ES-I3 (cell line): Measurements from ENCODE around the gene UNC93B1.

Experiments used
- H3K36me3 ChIP-seq: 2 replicates; pipeline ENCODE4 v1.6.1; 2013; ENCODE audit warnings: mild to moderate bottlenecking, low read length, control low read depth, moderate library complexity; ENCODE audit not compliant: insufficient read depth
- H3K4me1 ChIP-seq: 2 replicates; pipeline ENCODE4 v1.6.1; 2013; ENCODE audit warnings: mild to moderate bottlenecking, control low read depth, low read length; ENCODE audit not compliant: insufficient read depth
- H3K9ac ChIP-seq: 2 replicates; pipeline ENCODE4 v1.6.1; 2013; ENCODE audit warnings: low read depth, mild to moderate bottlenecking, low read length, moderate library complexity
- H3K9me3 ChIP-seq: 2 replicates; pipeline ENCODE4 v1.6.1; 2013; ENCODE audit warnings: mild to moderate bottlenecking, low read length, moderate library complexity; ENCODE audit not compliant: control insufficient read depth, insufficient read depth

Gene UNC93B1

DNA sequence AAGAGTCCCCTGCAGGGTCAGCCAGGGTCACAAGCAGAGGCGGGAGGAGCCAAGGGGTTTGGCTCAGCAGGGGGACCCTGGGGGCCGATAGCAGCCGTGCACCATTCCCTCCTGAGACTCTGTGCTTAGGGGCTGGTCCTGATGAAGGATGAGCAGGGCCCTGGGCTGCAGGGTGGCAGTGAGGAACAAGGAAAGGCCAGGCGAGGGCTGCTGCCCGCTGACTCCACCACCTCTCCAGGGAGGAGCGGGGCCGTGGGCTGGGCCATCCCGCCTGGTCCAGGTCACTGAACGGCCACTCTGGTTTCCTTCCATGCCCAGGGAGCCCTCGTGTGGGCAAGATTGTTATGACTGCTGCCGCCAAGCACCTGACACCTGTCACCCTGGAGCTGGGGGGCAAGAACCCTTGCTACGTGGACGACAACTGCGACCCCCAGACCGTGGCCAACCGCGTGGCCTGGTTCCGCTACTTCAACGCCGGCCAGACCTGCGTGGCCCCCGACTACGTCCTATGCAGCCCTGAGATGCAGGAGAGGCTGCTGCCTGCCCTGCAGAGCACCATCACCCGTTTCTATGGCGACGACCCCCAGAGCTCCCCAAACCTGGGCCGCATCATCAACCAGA is 17.4 kb upstream of the UNC93B1 start:
- peaks cover 8% of the 10 kb centered on the region; the same call in 1 of the 2 replicates for H3K4me1 ChIP-seq
- H3K9ac ChIP-seq, result no peak overlapping the region
- no peaks in the 10 kb centered on the region for H3K36me3 ChIP-seq
- no peaks in the 10 kb centered on the region for H3K9me3 ChIP-seq

DNA sequence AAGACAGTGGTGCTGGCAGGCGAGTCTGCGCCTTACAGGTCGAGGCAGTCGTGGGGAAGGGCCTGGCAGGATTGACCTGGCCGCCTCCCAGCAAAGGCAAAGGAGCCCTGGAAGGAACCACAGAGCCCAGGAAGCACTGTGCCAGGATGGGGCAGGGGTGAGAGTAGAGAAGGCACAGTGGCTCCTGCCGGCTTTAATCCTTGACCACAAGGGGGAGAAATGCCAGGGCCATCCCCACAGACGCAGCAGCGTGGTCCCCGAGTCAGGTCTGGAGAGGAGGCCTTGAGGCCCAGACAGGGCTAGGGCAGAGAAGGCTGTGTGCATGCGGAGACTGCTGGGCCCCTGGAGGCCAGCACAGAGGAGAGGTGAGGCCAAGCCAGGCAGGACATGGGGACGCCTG is 16.7 kb upstream of the UNC93B1 start:
- Histone ChIP-seq H3K4me1 (peaks cover 8% of the 10 kb centered on the region; the same call in 1 of the 2 replicates), H3K36me3 (no peaks in the 10 kb centered on the region), H3K9ac (no peak overlapping the region), H3K9me3 (no peaks in the 10 kb centered on the region)

DNA sequence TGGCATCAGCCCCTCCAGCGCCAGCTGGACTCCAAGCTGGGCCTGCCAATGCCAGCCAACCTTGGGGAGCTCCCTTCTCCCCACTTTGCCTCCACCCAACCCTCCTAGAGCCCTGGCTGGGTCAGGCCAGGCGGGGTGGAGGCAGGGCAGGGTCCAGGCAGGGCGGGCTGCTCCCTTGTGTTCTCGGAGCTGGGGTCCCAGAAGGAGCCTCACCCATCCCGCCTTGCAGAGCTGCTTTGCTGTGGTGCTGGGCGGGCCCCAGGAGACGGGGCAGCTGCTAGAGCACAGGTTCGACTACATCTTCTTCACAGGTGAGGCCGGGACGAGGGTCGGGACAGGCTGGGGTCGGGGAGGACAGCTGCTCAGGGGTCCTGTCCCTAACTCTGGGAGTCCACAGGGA is 15.6 kb upstream of the UNC93B1 start:
- H3K36me3 ChIP-seq, result no peaks in the 10 kb centered on the region
- no peaks in the 10 kb centered on the region for H3K9me3 ChIP-seq
- H3K9ac ChIP-seq, result no peak overlapping the region
- H3K4me1 ChIP-seq, result peaks cover 12% of the 10 kb centered on the region; the same call in 1 of the 2 replicates

DNA sequence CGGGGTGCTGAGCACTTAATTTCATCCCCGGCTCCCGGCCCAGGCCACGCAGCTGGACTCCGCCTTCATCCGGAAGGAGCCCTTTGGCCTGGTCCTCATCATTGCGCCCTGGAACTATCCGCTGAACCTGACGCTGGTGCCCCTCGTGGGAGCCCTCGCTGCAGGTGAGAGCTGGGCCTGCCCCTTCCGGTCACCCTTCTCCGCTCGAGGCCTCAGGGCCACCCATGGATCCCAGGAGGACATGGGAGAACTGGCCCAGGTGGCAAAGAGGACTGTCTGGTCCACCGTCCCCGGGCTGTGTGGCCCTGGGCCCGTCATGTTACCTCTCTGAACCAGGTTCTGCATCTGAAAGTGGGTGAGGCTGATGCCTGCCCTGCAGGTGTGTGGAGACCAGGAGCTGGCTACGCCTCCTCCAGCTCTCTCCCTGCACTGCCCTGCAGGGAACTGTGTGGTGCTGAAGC is 14.9 kb upstream of the UNC93B1 start:
- H3K9me3 ChIP-seq, result no peaks in the 10 kb centered on the region
- peaks cover 14% of the 10 kb centered on the region; the same call in 1 of the 2 replicates for H3K4me1 ChIP-seq
- H3K9ac ChIP-seq, result no peak overlapping the region
- no peaks in the 10 kb centered on the region for H3K36me3 ChIP-seq

DNA sequence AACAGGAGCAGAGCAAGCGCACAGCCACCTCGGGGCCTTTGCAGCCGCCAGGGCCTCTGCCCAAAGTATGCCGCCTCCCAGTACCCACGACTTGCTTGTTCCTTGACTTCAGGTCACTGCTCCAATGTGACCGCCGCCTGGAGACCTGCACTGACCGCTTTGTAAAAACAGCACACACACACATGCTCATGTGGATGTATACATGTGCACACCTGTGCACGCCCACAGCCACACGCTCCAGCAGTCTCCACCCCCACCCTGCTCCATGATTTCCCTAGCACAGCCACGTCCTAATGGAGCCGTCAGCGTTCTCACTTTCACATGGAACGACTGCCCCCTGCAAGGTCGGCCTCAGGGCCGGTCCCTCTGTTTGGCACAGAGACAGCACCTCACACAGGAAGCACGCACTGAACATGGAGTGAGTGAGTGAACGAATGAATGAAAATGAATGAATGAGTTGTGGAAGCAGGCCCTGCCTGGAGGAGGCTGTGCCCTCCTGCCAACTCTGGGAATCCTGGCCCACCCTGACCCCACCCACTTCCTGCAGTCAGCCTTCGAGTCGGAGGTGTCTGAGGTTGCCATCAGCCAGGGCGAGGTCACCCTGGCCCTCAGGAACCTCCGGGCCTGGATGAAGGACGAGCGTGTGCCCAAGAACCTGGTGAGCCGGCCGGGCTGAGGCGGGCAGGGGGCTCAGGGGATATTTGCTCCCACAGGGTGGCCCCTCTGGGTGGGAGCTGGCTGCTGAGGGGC is 14.3 kb upstream of the UNC93B1 start:
- no peak overlapping the region for H3K9ac ChIP-seq
- peaks cover 14% of the 10 kb centered on the region; the same call in 1 of the 2 replicates for H3K4me1 ChIP-seq
- H3K9me3 ChIP-seq, result no peaks in the 10 kb centered on the region
- H3K36me3 ChIP-seq, result no peaks in the 10 kb centered on the region

DNA sequence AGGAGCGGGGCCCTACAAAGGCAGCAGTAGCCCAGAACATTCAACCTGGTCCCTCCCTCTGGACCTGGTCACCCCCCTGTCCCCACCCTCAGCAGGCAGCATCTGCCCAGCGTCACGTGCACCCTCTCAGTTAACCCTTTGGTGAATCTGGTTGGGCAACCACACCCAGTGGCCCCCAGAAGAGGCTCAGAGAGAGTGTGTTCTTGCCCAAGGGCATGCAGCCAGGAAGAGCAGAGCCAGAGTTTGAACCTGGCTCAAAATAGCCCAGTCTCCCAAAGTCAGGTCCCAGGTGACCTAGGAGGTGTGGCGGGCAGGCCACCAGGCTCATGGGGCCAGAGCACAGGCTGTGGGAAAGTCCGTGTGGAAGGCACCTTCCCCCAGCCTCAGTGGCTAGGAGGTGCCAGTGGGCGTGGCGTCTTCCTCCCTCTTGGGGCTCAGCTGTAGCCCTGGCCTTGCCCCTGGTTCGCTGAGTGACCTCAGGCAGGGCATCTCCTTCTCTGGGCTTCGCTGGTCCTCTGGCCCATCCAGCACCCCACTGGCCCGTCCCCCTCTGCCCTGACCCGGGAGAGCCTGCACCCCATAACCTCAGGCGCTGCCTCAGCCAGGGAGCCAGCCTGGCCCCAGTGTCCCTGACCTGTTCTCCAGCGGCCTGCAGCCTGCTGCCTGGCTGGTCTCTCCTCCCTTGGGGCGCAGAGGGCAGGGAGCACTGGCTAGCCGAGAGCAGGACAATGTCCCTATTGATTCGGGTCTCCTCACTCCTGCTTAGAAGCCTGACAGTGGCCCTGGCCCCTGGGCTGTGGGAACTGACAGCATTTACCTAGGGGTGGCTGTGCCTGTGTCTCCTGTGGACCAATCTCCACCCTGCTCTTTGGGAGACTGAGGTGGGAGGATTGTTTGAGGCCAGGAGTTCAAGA is 13.3 kb upstream of the UNC93B1 start:
- Histone ChIP-seq H3K9ac (no peak overlapping the region), H3K4me1 (peaks cover 14% of the 10 kb centered on the region; the same call in 1 of the 2 replicates), H3K9me3 (no peaks in the 10 kb centered on the region), H3K36me3 (no peaks in the 10 kb centered on the region)

DNA sequence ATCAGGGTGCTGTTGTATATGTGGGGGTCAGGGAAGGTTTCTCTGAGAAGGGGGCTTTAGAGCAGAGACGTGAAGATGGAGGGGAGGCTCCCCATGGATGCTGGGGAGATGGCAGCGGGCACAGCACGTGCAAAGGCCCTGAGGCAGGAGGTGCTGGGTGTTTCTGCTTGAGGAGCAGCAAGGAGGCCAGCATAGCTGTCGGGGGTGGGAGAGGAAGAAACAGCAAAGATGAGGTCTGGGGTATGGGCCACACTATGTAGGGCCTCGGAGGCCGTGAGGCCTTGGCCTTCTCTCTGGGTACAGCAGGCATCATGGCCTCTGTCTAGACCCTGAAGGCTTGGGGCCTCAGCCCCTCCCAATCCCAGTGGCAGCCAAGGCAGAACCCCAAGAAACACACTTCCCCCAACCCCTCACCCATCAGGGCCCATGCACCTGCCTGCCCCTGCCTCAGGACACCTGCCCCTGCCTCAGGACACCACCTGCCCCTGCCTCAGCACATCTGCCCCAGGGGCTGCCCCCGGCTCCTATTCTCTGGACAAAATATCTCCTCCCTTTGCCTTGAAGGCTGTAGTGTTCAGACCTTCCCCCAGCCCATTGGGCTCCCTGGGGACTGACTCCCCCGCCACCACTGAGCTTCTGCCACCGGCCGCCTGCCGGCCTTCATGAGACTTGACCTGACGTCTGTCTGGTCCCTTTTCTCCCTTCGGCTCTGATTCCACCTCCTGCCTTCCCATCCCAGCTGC is 12.4 kb upstream of the UNC93B1 start:
- peaks cover 14% of the 10 kb centered on the region; the same call in 1 of the 2 replicates for H3K4me1 ChIP-seq
- no peaks in the 10 kb centered on the region for H3K36me3 ChIP-seq
- H3K9me3 ChIP-seq, result no peaks in the 10 kb centered on the region
- no peak overlapping the region for H3K9ac ChIP-seq

DNA sequence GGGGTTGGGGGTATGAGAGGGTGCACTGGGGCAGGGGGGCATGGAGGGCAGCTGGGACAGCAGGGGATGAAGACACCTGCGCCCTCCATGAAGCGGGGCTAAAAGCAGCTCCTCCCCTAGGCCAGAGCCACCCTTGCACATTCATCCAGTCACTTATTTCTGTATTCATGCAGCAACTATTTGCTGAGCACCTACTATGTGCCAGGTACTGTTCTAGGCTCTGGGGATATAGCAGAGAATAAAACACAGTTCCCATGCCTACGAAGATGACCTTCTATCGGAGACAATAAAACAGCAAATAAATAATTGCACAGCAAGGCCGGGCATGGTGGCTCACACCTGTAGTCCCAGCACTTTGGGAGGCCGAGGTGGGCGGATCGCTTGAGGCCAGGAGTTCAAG is 11.6 kb upstream of the UNC93B1 start:
- H3K4me1 ChIP-seq, result peaks cover 18% of the 10 kb centered on the region; the same call in 1 of the 2 replicates
- no peaks in the 10 kb centered on the region for H3K36me3 ChIP-seq
- H3K9me3 ChIP-seq, result no peaks in the 10 kb centered on the region
- no peak overlapping the region for H3K9ac ChIP-seq

DNA sequence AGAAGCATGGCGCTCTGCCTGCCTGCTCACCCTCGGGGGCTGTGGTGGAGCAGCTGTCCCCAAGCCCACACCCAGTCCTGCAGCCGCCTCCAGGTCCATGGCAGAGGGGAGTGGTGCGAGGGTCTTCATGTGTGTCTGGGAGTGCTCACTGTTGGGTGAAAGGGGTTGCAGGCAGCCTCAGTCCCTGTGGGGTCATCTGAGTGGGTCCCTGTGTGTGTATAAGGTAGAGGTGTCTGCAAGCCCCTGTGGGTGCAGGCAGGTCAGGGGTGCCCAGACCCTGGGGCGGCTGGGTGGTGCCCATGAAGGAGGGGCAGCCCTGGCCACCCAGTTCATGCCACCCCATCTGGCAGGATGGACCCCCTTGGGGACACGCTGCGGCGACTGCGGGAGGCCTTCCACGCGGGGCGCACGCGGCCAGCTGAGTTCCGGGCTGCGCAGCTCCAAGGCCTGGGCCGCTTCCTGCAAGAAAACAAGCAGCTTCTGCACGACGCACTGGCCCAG is 11.1 kb upstream of the UNC93B1 start:
- Histone ChIP-seq H3K36me3 (no peaks in the 10 kb centered on the region), H3K4me1 (peaks cover 23% of the 10 kb centered on the region; the same call in 1 of the 2 replicates), H3K9ac (no peak overlapping the region), H3K9me3 (no peaks in the 10 kb centered on the region)

DNA sequence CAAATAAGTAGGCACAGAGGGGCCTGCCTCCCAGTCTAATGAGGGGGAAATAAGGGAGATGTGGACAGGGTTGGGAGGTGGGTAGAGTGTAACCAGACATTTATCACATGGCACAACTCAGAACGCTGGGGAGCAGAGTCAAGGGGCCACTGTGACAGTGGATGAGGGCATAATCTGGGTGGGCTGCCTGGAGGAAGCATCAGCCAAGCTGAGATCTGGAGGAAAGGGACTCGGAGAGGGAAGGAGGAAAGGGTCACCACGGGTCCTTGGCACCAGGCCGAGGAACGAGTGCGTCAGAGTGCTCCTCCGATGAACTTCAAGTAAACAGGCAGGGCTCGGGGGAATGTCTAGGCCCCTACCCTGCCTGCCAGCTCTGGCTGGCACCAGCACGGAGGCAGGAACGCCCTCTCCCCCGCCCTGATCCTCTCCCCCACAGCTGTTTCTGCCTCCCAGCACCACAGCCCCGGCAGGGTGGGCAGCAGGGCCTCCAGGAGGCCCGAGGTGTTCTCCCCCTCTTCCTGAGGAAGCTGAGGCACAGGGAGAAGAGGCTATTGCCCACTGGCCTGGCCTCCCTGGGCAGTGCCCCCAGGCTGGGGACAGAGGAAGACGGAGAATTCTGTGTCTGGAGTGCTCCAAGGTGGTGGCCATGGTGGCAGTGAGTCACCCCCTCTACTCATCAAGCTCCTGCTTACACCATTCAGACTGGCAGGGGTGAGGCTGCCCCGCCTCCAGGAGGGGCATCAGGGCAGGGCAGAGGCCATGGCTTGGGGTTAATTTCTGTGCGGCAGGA is 10.5 kb upstream of the UNC93B1 start:
- Histone ChIP-seq H3K9ac (no peak overlapping the region), H3K4me1 (peaks cover 27% of the 10 kb centered on the region; the same call in 1 of the 2 replicates), H3K36me3 (no peaks in the 10 kb centered on the region), H3K9me3 (no peaks in the 10 kb centered on the region)

DNA sequence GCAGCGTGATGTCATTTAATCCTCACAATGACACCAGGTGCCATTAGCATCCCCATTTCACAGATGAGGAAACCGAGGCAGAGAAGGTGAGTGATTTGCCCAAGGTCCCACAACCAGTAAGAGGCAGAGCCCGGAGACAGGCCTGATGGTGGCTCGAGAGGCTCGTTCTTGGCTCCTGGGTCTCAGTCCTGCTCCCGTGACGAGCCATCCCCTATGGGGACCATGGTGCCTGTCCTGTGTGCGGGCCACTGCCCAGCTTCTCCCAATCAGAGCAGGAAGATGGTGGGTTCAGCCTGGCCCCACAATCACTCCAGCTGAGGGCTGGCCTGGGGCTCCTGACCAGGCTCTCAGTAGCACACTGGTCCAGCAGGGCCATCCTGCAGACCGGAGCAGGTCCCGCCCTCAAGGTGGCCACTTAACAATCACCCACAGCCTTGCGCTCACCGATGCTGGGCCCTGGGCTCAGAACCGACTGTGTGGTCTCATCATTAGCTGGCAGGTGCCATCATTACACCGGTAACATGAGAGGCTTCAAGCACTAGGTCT is 9.8 kb upstream of the UNC93B1 start:
- peaks cover 27% of the 10 kb centered on the region; the same call in 1 of the 2 replicates for H3K4me1 ChIP-seq
- no peak overlapping the region for H3K9ac ChIP-seq
- H3K36me3 ChIP-seq, result no peaks in the 10 kb centered on the region
- H3K9me3 ChIP-seq, result no peaks in the 10 kb centered on the region

DNA sequence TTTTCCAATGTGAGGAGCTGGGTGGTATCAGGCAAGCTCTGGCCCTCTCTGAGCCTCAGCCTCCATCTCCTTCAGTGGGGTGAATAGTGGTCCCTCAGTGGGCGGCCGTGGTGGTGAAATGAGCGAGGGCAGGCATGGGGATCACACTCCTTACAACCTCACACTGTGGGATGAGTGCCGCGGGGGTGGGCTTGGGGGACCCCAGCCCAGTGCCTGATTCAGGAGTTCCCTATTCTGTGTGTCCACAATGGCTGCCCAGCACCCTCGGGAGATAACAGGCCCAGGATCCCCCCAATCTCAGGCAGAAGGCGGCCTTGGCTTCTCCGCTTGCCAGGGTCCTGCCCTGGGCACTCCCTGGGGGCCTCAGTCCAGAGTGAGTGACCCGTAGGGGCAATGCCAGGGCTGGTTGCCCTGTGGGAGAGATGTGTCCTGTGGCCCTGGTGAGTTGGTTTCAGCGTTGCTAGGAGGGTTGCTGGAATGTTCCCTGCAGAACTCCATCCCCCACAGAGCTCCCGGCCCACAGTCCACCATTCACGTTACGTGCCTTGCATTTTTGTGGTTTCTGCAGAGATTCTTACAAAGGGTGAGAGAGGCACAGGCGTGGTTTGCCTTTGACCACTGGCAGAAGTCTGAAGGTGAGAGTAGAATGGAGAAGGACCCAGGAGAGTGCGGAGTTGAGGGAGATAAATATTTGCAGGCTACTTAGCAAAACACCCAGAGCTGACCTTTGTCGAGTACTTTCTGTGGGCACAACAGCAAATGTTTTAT is 9.1 kb upstream of the UNC93B1 start:
- Histone ChIP-seq H3K9ac (no peak overlapping the region), H3K4me1 (peaks cover 27% of the 10 kb centered on the region; the same call in 1 of the 2 replicates)

More for the DNA sequence above, 9.1 kb upstream of the UNC93B1 start:
- H3K9me3 ChIP-seq, result no peaks in the 10 kb centered on the region
- no peaks in the 10 kb centered on the region for H3K36me3 ChIP-seq
